ENCODE results near the gene IQSEC1. TPM values are rescaled to one million over a fixed set of nuclear protein-coding genes. Genes with fewer than 3 reads are reported as not detected.

The IQSEC1 gene
- total RNA-seq, 2 experiments from 2014 or later: 31.7 to 39.2 TPM

DNA sequence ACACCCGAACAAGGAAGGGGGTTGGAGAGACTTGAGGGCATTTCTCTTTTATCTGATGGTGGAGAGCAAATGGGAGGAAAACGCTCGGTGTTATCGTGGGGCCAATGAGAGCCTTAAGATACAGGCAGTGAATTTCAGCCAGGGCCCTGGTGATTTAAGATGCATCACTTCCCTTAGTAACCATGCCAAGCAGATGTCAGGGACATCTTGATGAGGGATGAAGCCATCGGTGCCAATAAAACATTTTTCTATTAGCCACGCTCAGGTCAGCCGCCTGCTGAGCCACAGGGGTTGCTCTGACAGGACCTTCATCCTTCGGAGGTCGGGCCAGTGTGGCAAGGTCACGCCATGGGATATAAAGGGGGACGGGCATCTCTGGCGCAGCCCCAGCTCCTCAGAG lies 10.6 kb downstream of the IQSEC1 start:
- Mint-ChIP-seq H3K4me3 (no peak overlapping the region), H3K9me3 (no peaks in the 10 kb centered on the region), H3K27ac (no peak overlapping the region), H3K4me1 (ENCODE audit: low read depth) (peaks cover 12% of the 10 kb centered on the region), H3K27me3 (no peaks in the 10 kb centered on the region), H3K36me3 (ENCODE audit: low read depth) (no peaks in the 10 kb centered on the region)
- CTCF ChIA-PET: interaction anchor here (0.8 to 3.0 kb wide), 2 partner anchors 11 to 29 kb away, joined by 3 to 13 read pairs; no protein-coding TSS in a partner anchor
- TF ChIP-seq CTCF (IDR thresholded peaks at IDR 0.05): no peak
- DNase-seq: no peak
- POLR2A ChIA-PET: interaction anchor here (1.0 kb wide), 1 partner anchor 14 kb away, joined by 3 read pairs; no protein-coding TSS in a partner anchor
- no peak for ATAC-seq
- intact Hi-C loops (cut with micrococcal nuclease): no loop called here

DNA sequence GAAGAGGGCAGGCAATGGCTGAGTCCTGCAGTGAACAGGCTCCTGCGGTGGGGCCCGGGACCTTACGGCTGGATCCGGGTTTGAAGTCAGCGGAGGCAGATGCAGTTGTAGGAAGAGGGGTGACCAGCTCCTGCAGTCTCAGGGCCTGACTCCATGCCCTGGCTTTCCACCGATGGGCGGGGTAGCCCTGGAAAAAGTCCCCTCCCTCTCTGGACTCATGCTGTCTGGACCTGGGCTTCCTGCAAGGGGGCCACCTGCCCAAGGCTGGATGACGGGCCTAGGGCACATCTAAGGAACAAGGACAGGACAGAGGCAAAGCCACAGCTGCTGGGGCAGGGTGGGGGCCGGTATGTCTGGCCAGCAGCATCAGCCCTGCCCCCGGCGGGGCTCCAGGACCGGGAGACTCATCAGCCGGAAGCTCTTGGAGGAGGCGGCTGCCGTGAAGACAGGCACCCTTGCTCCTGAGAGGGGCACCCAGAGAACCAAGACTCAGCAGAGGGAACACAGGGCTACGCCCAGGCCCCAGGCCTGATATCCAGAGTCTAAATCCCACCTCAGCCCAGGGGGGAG lies 12.8 kb downstream of the IQSEC1 start:
- no peak for TF ChIP-seq CTCF (IDR thresholded peaks at IDR 0.05)
- no peak for DNase-seq
- Mint-ChIP-seq H3K4me1 (ENCODE audit: low read depth) (peaks cover 4% of the 10 kb centered on the region), H3K9me3 (no peaks in the 10 kb centered on the region), H3K27me3 (no peaks in the 10 kb centered on the region), H3K36me3 (ENCODE audit: low read depth) (no peaks in the 10 kb centered on the region), H3K27ac (no peak overlapping the region), H3K4me3 (no peak overlapping the region)
- CTCF ChIA-PET: no interaction called here
- POLR2A ChIA-PET: interaction anchor here (0.7 kb wide), 1 partner anchor 20 kb away, joined by 3 read pairs; no protein-coding TSS in a partner anchor
- ATAC-seq: no peak
- intact Hi-C loops (cut with micrococcal nuclease): no loop called here

GRCh38 chr3:13058346-13059120 lies 14.7 kb downstream of the IQSEC1 start:
- H3K4me1 Mint-ChIP-seq (ENCODE audit: low read depth): peaks cover 3% of the 10 kb centered on the region
- ATAC-seq: no peak
- no peak for DNase-seq
- ChIA-PET CTCF (interaction anchor here (1.0 kb wide), 1 partner anchor 34 kb away, joined by 4 read pairs; no protein-coding TSS in a partner anchor), POLR2A (interaction anchor here (1.4 to 2.2 kb wide), 2 partner anchors 12 to 19 kb away, joined by 3 to 8 read pairs; no protein-coding TSS in a partner anchor)
- no peaks in the 10 kb centered on the region for H3K27me3 Mint-ChIP-seq
- no peak overlapping the region for H3K4me3 Mint-ChIP-seq
- H3K36me3 Mint-ChIP-seq (ENCODE audit: low read depth): no peaks in the 10 kb centered on the region
- no peak overlapping the region for H3K27ac Mint-ChIP-seq
- intact Hi-C loops (cut with micrococcal nuclease): no loop called here
- no peaks in the 10 kb centered on the region for H3K9me3 Mint-ChIP-seq
- TF ChIP-seq CTCF (IDR thresholded peaks at IDR 0.05): no peak

- H3K27ac Mint-ChIP-seq: no peak overlapping the region
- intact Hi-C loops (cut with micrococcal nuclease): no loop called here
Observed at GRCh38 chr3:13057282-13058040, 15.8 kb downstream of the IQSEC1 start.

More at GRCh38 chr3:13057282-13058040, 15.8 kb downstream of the IQSEC1 start:
- H3K4me1 Mint-ChIP-seq (ENCODE audit: low read depth): peaks cover 6% of the 10 kb centered on the region
- no peak overlapping the region for H3K4me3 Mint-ChIP-seq
- no peak for ATAC-seq
- ChIA-PET POLR2A (interaction anchor here (1.4 to 2.2 kb wide), 2 partner anchors 13 to 18 kb away, joined by 3 to 8 read pairs; no protein-coding TSS in a partner anchor), CTCF (interaction anchor here (1.1 kb wide), 1 partner anchor 291 kb away, joined by 3 read pairs; no protein-coding TSS in a partner anchor)
- no peak for TF ChIP-seq CTCF (IDR thresholded peaks at IDR 0.05)
- H3K36me3 Mint-ChIP-seq (ENCODE audit: low read depth): no peaks in the 10 kb centered on the region
- DNase-seq: no peak
- H3K9me3 Mint-ChIP-seq: no peaks in the 10 kb centered on the region
- no peaks in the 10 kb centered on the region for H3K27me3 Mint-ChIP-seq
